Measurements from ENCODE around the gene RASGRP3. TPM values are rescaled to one million over a fixed set of nuclear protein-coding genes. Genes with fewer than 3 reads are reported as not detected.
A peak's percentile ranks its signal among the peaks of the same experiment; 100 is the strongest.

RASGRP3 gene
- total and polyA plus RNA-seq, 11 donors = 17.7 to 73.3 (median 61.4) TPM

- H3K27ac ChIP-seq = peak overlapping the region; percentile 35 to 99 (median 94)
These were observed 1.3 kb downstream of the RASGRP3 start for GRCh38 chr2:33477473-33478468.

GRCh38 chr2:33478968-33479731, 2.7 kb downstream of the RASGRP3 start:
- H3K4me1 ChIP-seq = peaks cover 3 to 80% (median 60%) of the 10 kb centered on the region in 12 donors
- TF ChIP-seq POLR2A (IDR thresholded peaks at IDR 0.05) = peak in 1 of 2 donors; percentile 11
- no peak for TF ChIP-seq CTCF (IDR thresholded peaks at IDR 0.05)
- ATAC-seq (peak in 3 of 4 donors; percentile 1 to 51 (median 11)), DNase-seq (peak in 3 of 5 donors; percentile 38 to 45 (median 38))
- no peaks in the 10 kb centered on the region for H3K27me3 ChIP-seq
- H3K36me3 ChIP-seq = no peaks in the 10 kb centered on the region
- no peaks in the 10 kb centered on the region for H3K9me3 ChIP-seq
- H3K27ac ChIP-seq = peak overlapping the region; percentile 47 to 99 (median 94)
- WGBS, 4 donors = 28 to 34% (median 30%) methylated on average over 7 to 9 of the region's 9 CpGs
- H3K4me3 ChIP-seq = peak overlapping the region in 3 of 12 donors; percentile 13 to 26 (median 17)
- intact Hi-C loops (cut with DNase I) = loop anchor here in 9 of 10 donors (5.0 to 10.0 kb wide), 7 partner anchors 43 to 106 kb away; no protein-coding TSS in a partner anchor

More at GRCh38 chr2:33477473-33478468, 1.3 kb downstream of the RASGRP3 start:
- Histone ChIP-seq H3K4me1 (peaks cover 3 to 76% (median 50%) of the 10 kb centered on the region in 12 donors), H3K36me3 (no peaks in the 10 kb centered on the region), H3K27me3 (no peaks in the 10 kb centered on the region), H3K4me3 (peak overlapping the region in 10 of 12 donors; percentile 15 to 79 (median 64)), H3K9me3 (no peaks in the 10 kb centered on the region)
- DNase-seq = peak in 4 of 5 donors; percentile 45 to 57 (median 52)
- 54 to 64% (median 61%) methylated on average over 20 of the region's 20 CpGs for WGBS, 4 donors
- TF ChIP-seq POLR2A (IDR thresholded peaks at IDR 0.05) (no peak), CTCF (IDR thresholded peaks at IDR 0.05) (no peak)
- intact Hi-C loops (cut with DNase I) = loop anchor here (2.0 to 10.0 kb wide), 9 partner anchors 45 to 107 kb away; no protein-coding TSS in a partner anchor
- peak in 3 of 4 donors; percentile 4 to 27 (median 11) for ATAC-seq

- ATAC-seq = peak; percentile 52 to 71 (median 62)
- intact Hi-C loops (cut with DNase I) = no loop called here
- H3K4me1 ChIP-seq = peaks cover 3 to 73% (median 53%) of the 10 kb centered on the region in 12 donors
- peaks cover 0 to 4% (median 0%) of the 10 kb centered on the region in 9 donors for H3K36me3 ChIP-seq
- peaks cover 0 to 15% (median 6%) of the 10 kb centered on the region in 12 donors for H3K9me3 ChIP-seq
- no peak overlapping the region for H3K4me3 ChIP-seq
- 15 to 28% (median 19%) methylated on average over 2 of the region's 2 CpGs for whole genome bisulfite sequencing, 4 donors
- TF ChIP-seq CTCF (IDR thresholded peaks at IDR 0.05) (no peak), POLR2A (IDR thresholded peaks at IDR 0.05) (no peak)
- H3K27ac ChIP-seq = peak overlapping the region; percentile 2 to 96 (median 73)
- no peaks in the 10 kb centered on the region for H3K27me3 ChIP-seq
- no peak for DNase-seq
These were observed 6.1 kb downstream of the RASGRP3 start for GRCh38 chr2:33482518-33482917.
